NCI-H2029 (cell line): ENCODE measurements around the gene CAT.
"Not testable (repeated sequence)": the region's sequence is repeated elsewhere in the genome, so short reads cannot be mapped to it uniquely, and the experiment has no call there.

Source experiments
- DNase-seq: peaks from one replicate; lab custom pipeline; 2025; lab: John Stamatoyannopoulos, UW

Gene CAT

GRCh38 chr11:34438529-34439507 is at the start of gene CAT:
Gene CAT (plus strand): TSS chr11:34438934. CDS start chr11:34439014, 80 bp downstream.
- DNase-seq: peak; percentile 95

- DNase-seq: no peak
Observed at GRCh38 chr11:34394771-34395300, 43.9 kb upstream of the CAT start.

DNA sequence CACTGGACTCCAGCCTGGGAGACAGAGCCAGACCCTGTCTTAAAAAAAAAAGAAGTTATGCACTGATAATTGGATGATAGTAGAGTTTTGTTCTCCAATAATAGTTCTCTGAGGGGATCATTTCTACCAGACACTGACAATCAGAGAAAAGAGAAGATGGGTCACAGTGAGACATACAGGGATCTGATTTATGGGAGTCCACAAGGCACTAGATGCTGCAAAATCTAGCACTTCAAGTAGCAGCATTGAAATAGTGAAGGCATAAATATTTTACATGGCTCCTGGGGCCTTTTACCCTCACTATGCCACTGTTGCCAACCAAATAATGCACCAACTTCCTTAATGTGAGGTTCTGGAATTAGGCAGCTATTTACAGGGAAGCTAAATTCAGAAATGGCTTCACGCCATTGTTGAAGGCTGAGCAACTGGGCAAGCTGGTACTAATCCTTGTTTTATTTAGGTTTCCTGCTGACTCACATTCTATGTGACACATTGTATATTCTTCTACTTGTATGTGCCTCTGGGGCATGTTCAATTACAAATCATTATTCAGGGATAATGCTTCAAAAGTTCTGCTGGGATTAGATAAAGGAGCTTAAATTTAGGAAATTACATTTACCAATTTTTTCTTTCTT is 42.7 kb upstream of the CAT start:
- DNase-seq: no peak

- DNase-seq: no peak
Observed at GRCh38 chr11:34397120-34397519, 41.6 kb upstream of the CAT start.

GRCh38 chr11:34397811-34398210 is 40.9 kb upstream of the CAT start:
- no peak for DNase-seq

- no peak for DNase-seq
Observed at GRCh38 chr11:34403431-34403830, 35.3 kb upstream of the CAT start.

- no peak for DNase-seq
Observed at GRCh38 chr11:34404280-34404679, 34.5 kb upstream of the CAT start.

DNA sequence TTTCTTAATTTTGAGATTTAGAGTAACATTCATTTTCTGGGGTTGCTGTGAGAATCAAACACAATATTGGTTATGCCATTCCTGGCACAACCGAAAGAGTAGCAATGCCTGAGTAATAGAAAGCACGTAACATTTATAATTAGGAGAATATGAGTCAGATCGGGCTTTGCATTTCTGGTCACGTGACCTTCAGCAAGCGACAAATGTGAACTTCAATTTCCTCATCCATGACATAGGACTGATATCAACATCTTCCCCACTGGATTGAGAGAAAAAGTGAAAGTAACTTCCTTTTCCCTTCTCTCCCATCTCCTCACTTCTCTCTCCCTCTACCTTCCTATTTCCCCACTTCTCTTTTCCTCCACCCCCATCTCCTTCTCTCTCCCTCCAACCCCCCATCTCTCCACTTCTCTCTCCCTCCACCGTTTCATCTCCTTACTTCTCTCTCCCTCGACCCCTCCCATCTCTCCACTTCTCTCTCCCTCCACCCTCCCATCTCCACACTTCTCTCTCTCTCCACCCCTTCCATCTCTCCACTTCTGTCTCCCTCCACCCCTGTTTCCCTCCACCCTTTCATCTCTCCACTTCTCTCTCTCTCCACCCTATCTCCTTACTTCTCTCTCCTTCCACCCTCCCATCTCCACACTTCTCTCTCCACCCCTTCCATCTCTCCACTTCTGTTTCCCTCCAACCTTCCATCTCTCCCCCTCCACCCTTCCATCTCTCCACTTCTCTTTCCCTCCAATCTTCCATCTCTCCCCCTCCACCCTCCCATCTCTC is 33.5 kb upstream of the CAT start:
- DNase-seq: no peak

GRCh38 chr11:34406413-34406812 is 32.3 kb upstream of the CAT start:
- no peak for DNase-seq

DNA sequence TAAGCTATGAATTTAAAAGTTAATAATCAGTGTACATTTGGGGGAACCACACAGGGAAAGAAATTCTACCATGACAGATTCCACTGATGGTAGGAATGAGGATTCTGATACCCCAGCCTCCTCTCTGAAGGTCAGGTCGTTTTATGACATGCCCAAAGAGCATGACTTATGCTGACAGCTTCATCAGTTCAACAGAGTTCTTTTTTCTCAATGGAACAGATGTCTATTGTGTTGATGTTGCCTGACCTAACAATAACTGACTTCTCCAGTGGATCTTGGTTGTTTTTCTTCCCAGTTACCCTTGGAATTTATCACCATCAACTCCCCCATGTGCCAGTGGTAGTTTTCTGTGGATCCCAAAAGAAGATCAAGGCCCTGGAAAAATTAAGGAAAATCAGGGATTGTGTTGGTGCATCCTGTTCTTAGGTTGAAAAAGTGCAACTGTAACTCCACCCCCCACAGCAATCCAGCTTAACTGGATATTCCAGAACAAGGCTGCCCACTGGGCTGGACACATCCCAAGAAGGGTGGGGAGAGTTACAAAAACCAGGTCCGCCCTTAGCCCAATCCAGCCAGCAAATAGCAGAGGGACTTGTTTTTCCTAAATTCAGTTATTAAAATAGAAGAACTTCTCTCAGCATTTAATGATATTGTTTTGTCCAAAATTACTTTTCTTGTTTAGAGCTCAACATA is 31.5 kb upstream of the CAT start:
- DNase-seq: no peak

DNA sequence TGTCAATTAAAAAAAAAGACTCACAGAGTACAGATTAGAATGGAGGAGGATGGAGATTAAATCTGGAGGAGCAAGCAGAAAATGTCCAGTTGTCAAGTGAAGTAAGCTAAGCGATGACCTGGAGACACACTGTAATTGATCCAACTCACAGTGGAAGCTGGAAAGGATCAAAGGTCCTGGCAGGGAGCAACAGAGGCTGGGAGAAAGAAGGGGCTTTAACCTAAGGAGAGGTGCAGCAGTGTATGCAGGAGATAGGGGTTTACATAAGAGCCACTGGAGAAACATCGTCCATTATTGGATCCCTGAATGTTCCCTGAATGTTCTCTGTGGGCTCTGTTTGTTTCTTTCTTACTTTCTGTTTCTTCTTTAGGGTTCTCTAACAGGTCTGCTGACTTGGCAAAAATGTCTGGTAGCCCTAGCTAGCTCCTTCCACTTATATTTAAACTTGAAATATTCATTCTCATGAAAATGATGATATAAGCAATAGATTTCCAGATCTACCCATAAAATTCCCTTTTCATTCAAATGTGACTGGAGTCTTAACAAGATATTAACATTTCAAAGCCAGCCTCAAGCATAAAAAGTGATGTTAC is 30.1 kb upstream of the CAT start:
- no peak for DNase-seq

- no peak for DNase-seq
Observed at GRCh38 chr11:34411111-34411510, 27.6 kb upstream of the CAT start.

GRCh38 chr11:34411791-34412190 is 26.9 kb upstream of the CAT start:
- no peak for DNase-seq

GRCh38 chr11:34413263-34413662 is 25.5 kb upstream of the CAT start:
- DNase-seq: no peak

GRCh38 chr11:34415538-34415937 is 23.2 kb upstream of the CAT start:
- no peak for DNase-seq

DNA sequence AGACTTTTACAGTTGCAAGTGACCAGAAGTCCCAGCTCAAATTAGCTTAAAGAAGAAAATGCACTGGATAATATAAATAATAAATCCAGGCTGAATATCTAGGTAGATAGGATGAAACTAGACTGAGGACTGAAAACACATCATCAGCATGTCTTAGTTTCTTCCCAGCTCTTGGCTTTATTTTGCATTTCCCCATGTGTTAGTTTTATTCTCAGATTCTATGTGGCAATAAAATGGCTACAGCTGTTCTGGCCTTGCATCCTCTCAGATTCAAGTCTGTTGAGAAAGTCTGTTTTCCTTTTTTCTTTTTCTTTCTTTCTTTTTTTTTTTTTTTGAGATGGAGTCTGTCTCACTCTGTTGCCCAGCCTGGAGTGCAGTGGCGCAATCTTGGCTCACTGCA is 22.6 kb upstream of the CAT start:
- DNase-seq: no peak

GRCh38 chr11:34416766-34417165 is 22.0 kb upstream of the CAT start:
- no peak for DNase-seq

- no peak for DNase-seq
Observed at GRCh38 chr11:34417202-34417601, 21.5 kb upstream of the CAT start.

- DNase-seq: no peak
Observed at GRCh38 chr11:34419158-34419557, 19.6 kb upstream of the CAT start.

GRCh38 chr11:34423300-34423699 is 15.4 kb upstream of the CAT start:
- no peak for DNase-seq

DNA sequence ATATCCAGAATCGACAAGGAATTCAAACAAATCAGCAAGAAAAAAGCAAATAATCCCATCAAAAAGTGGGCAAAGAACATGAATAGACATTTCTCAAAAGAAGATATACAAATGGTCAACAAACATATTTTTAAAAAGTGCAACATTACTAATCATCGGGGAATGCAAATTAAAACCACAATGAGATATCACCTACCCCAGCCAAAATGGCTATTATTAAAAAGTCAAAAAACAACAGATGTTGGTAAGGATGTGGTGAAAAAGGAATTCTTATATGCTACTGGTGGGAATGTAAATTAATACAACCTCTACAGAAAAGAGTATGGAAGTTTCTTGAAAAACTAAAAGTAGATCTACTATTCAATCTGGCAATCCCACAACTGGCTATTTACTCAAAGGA is 13.9 kb upstream of the CAT start:
- DNase-seq: not testable (repeated sequence)
